OCI-LY3 (cell line): ENCODE data around the gene EPN2.

ENCODE experiments used
- EZH2phosphoT487 ChIP-seq: fragments of 200-600 bp; shearing (Covaris generic); IDR thresholded peaks from 2 replicates; pipeline ENCODE4 v1.6.1; 2018; ENCODE audit warnings: antibody characterized with exemption, mixed run types, low read depth
- TF ChIP-seq, protein P1 (sequence below): fragments of 200-600, 300-600 bp; sonication (generic); IDR thresholded peaks from 2 replicates; pipeline ENCODE4 v1.5.1; 2014; ENCODE audit warnings: antibody characterized with exemption, low read length, low read depth

DNA sequence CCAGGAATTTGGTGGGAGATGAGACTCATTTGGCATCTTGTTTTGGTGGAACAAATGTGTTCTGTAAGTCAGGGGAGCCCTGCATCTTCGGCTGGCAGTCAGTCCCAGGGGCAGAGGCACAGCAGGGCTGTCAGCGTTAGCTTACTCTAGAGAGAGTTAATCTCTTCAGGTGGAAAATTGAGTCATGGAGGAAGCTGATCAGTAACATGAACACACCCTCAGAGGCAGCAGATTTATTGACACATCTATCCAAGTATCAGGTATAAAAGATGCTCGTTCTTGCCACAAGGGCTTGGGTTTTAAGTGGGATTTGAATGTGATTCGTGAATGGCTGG is 55.2 kb downstream of the EPN2 start:
- TF ChIP-seq, protein P1, sequence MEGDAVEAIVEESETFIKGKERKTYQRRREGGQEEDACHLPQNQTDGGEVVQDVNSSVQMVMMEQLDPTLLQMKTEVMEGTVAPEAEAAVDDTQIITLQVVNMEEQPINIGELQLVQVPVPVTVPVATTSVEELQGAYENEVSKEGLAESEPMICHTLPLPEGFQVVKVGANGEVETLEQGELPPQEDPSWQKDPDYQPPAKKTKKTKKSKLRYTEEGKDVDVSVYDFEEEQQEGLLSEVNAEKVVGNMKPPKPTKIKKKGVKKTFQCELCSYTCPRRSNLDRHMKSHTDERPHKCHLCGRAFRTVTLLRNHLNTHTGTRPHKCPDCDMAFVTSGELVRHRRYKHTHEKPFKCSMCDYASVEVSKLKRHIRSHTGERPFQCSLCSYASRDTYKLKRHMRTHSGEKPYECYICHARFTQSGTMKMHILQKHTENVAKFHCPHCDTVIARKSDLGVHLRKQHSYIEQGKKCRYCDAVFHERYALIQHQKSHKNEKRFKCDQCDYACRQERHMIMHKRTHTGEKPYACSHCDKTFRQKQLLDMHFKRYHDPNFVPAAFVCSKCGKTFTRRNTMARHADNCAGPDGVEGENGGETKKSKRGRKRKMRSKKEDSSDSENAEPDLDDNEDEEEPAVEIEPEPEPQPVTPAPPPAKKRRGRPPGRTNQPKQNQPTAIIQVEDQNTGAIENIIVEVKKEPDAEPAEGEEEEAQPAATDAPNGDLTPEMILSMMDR = no peak
- no peak for TF ChIP-seq EZH2phosphoT487
